ENCODE data around the gene SPAG16.

The SPAG16 gene

DNA sequence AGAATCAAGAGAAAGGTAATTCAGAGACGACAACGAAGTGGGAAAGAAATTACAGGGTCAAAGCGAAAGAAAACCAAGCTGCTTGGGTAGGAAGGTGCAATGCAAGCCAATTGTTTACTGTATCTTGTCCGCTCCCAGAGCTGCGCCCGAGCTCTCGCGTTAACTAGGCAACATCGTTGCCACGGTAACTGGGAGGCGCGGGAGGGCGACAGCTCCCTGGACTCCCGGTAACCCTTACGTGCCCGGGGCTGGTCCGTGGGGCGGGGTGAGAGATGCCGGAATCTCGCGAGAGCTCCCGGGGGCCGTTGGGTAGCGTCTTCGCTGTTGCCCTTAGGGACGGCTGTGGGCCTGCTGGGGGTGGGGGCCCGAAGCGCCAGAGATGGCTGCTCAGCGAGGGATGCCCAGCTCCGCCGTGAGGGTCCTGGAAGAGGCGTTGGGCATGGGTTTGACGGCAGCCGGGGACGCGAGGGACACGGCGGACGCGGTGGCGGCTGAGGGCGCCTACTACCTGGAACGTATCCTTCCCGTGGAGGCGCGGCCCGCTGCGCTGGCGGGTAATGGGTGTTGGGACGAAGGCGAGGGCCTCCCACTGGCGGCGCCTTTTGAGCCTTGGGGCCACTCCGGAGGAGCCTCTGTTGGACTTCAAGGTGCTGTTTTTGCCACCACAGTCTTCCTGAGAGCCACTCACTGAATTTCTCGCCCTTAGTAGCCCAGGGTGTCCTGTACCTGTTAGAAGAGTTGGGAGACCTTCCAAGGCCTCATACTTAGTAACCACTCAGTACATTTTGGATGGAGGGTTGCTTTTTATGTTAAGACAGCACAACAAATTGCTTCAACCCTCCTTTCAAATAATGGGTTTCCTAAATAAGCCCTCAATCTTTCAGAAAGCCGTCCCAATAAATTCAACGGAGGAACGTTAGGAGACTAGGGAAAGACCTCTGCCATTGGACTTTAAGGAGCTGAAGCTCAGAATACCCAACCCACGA, at the start of gene SPAG16:
TSS of gene SPAG16 (plus strand) at position 360 of the 986 bp plus-strand sequence.
- Histone ChIP-seq H3K4me1 (ENCODE audit: control insufficient read depth, insufficient read depth, low read length) (peaks cover 60% of the 10 kb centered on the region), H3K36me3 (ENCODE audit: control insufficient read depth, insufficient read depth, low read length, severe bottlenecking) (no peaks in the 10 kb centered on the region), H3K9me3 (ENCODE audit: control insufficient read depth, low read length) (no peaks in the 10 kb centered on the region), H3K9ac (ENCODE audit: low read length) (peak within 1 kb of the TSS; percentile 91), H3K4me3 (ENCODE audit: low read length) (peak within 1 kb of the TSS; percentile 92), H3K27me3 (replicated peaks; ENCODE audit: control insufficient read depth, insufficient read depth, low read length) (no peaks in the 10 kb centered on the region)
- peak; percentile 100 for DNase-seq (ENCODE audit: low read depth)

DNA sequence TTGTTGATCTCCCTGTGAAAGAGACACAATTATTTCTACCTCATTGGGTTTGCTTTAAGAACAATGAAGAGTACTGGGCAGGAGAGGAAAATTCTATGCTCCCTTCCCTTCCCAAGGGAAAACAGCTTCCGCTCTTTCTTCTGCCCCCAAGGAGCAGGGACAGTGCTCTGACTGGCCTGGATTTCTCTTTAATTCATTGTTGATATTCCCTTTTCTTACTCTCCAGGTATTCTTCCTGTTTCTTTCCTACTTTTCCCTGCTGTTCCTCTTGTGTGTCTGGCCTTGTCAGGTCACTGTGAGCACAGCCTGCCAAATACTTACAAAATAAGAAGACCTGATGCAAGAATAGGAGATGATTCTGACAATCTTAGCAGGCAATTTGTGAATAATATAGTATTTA, 49.6 kb upstream of the SPAG16 start:
- Histone ChIP-seq H3K36me3 (ENCODE audit: control insufficient read depth, insufficient read depth, low read length, severe bottlenecking) (no peaks in the 10 kb centered on the region), H3K9me3 (ENCODE audit: control insufficient read depth, low read length) (no peaks in the 10 kb centered on the region), H3K9ac (ENCODE audit: low read length) (no peak overlapping the region), H3K4me3 (ENCODE audit: low read length) (no peak overlapping the region), H3K4me1 (ENCODE audit: control insufficient read depth, insufficient read depth, low read length) (peaks cover 58% of the 10 kb centered on the region), H3K27me3 (replicated peaks; ENCODE audit: control insufficient read depth, insufficient read depth, low read length) (no peaks in the 10 kb centered on the region)
- peak; percentile 46 for DNase-seq (ENCODE audit: low read depth)

DNA sequence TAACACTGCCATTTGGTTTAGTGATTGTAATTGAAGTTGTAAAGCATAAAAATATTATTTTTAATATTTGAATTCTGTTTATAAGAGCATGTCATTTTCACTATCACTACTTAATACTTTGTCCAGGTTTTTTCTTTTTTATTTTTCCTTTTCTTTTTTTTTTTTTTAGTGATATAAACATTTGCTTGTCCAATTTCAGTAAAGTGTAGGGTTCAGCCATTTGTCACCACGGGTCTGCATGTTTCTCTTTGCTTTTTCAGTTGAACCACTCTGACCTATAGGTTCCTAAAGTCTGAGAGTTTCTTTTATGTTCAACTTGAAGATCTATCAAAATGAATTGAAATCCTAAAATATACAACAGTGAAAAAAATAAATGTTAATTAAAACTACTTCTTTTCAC, 48.5 kb upstream of the SPAG16 start:
- DNase-seq (ENCODE audit: low read depth) = no peak
- Histone ChIP-seq H3K4me3 (ENCODE audit: low read length) (no peak overlapping the region), H3K9me3 (ENCODE audit: control insufficient read depth, low read length) (no peaks in the 10 kb centered on the region), H3K4me1 (ENCODE audit: control insufficient read depth, insufficient read depth, low read length) (peaks cover 54% of the 10 kb centered on the region), H3K27me3 (replicated peaks; ENCODE audit: control insufficient read depth, insufficient read depth, low read length) (no peaks in the 10 kb centered on the region), H3K9ac (ENCODE audit: low read length) (no peak overlapping the region), H3K36me3 (ENCODE audit: control insufficient read depth, insufficient read depth, low read length, severe bottlenecking) (no peaks in the 10 kb centered on the region)

DNA sequence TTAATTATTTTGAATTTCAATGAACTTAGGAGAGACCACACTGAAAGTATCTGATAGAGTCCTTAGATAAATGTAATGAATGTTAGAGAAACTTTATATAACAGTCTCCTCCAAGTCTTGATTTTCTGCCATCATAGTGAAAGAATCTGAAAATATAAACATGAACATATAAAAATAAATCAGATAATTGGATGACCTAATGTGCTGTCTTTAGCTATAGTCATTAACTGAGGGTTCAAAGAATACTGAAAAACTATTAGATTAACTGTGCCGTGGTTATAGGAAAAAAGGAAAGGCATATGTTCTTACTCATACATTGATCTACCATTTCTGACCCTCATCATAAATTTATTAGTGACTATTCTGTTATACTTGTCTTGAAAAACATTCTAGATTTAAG, 47.0 kb upstream of the SPAG16 start:
- no peaks in the 10 kb centered on the region for H3K27me3 ChIP-seq (replicated peaks; ENCODE audit: control insufficient read depth, insufficient read depth, low read length)
- H3K4me1 ChIP-seq (ENCODE audit: control insufficient read depth, insufficient read depth, low read length) = peaks cover 54% of the 10 kb centered on the region
- H3K9me3 ChIP-seq (ENCODE audit: control insufficient read depth, low read length) = no peaks in the 10 kb centered on the region
- H3K36me3 ChIP-seq (ENCODE audit: control insufficient read depth, insufficient read depth, low read length, severe bottlenecking) = no peaks in the 10 kb centered on the region
- H3K4me3 ChIP-seq (ENCODE audit: low read length) = peak overlapping the region; percentile 73
- peak; percentile 24 for DNase-seq (ENCODE audit: low read depth)
- peak overlapping the region; percentile 79 for H3K9ac ChIP-seq (ENCODE audit: low read length)

DNA sequence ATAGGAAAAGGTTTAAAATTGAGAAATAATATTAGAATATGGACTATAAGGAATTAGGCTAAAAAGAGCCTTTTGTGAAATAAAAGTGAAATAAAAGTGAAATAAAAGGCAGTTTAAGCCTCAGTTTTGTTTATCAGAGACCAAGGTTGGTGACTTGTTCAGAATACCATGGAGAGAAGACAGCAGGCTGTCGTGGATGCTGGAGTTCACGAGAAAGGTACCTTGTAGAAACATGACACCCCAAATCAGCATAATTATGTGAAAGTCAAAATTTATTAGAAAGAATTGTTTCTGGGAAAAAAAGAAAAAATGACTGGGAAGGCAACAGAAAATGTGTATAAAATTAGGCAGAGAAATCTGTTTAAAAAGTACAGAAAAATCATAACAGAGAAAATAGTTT, 46.5 kb upstream of the SPAG16 start:
- Histone ChIP-seq H3K9ac (ENCODE audit: low read length) (peak overlapping the region; percentile 79), H3K9me3 (ENCODE audit: control insufficient read depth, low read length) (no peaks in the 10 kb centered on the region), H3K27me3 (replicated peaks; ENCODE audit: control insufficient read depth, insufficient read depth, low read length) (no peaks in the 10 kb centered on the region), H3K36me3 (ENCODE audit: control insufficient read depth, insufficient read depth, low read length, severe bottlenecking) (no peaks in the 10 kb centered on the region), H3K4me1 (ENCODE audit: control insufficient read depth, insufficient read depth, low read length) (peaks cover 48% of the 10 kb centered on the region), H3K4me3 (ENCODE audit: low read length) (peak overlapping the region; percentile 73)
- DNase-seq (ENCODE audit: low read depth) = peak; percentile 27

DNA sequence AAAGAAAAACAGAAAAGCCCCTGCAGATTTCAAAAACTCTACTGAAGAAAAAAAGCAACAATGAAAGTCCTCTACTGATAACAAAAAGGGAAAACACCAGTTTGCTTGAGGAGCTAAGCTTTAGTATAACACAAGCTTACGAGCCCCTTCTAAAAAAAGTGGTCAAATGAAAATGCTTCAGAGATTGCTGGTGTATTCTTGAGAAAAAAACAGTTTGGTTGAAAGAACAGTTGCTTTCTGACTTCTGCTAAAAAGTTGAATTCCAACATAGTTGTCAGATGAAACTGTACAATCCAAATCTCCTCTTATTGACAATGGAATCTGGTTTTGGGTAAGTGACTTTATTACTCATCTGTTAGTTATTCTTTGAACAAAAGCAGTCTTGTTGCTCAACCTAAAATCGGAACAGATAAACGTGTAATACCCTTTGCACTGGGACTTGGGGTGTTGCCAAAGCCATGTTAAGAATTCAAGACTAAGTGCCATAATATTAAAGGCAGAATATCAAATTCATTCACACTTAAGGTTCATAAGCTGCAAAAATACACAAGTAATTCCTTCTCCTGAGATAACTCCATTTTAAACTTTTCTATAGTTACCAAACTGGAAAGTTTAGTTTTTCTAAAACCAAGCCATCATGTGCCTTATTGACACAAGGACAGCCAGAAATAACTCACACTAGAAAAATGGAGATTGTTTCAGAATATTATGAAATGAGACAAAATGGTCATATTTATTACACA, 45.3 kb upstream of the SPAG16 start:
- peak overlapping the region; percentile 73 for H3K4me3 ChIP-seq (ENCODE audit: low read length)
- H3K27me3 ChIP-seq (replicated peaks; ENCODE audit: control insufficient read depth, insufficient read depth, low read length) = no peaks in the 10 kb centered on the region
- no peaks in the 10 kb centered on the region for H3K36me3 ChIP-seq (ENCODE audit: control insufficient read depth, insufficient read depth, low read length, severe bottlenecking)
- H3K4me1 ChIP-seq (ENCODE audit: control insufficient read depth, insufficient read depth, low read length) = peaks cover 37% of the 10 kb centered on the region
- peak; percentile 91 for DNase-seq (ENCODE audit: low read depth)
- H3K9ac ChIP-seq (ENCODE audit: low read length) = peak overlapping the region; percentile 79
- H3K9me3 ChIP-seq (ENCODE audit: control insufficient read depth, low read length) = no peaks in the 10 kb centered on the region

DNA sequence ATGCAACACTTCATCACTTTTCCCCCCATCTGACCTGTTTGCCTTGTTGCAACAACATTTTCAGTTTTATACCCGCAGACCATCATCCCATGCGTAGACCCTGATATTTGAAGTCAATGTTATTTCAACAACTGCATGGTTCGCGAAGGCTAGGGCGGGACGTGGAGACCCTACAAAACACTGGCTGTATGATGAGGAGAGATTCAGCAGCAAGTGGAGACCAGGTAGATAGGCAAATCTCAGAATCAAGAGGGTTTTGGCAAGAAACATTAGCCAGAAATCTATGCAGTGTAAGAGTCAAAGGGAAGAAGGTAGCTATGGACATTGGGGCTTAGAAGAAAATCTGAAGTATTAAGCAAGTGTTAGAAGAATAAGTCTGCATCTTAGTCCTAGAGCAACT, 42.4 kb upstream of the SPAG16 start:
- Histone ChIP-seq H3K27me3 (replicated peaks; ENCODE audit: control insufficient read depth, insufficient read depth, low read length) (no peaks in the 10 kb centered on the region), H3K4me3 (ENCODE audit: low read length) (no peak overlapping the region), H3K4me1 (ENCODE audit: control insufficient read depth, insufficient read depth, low read length) (peaks cover 21% of the 10 kb centered on the region), H3K9ac (ENCODE audit: low read length) (no peak overlapping the region), H3K36me3 (ENCODE audit: control insufficient read depth, insufficient read depth, low read length, severe bottlenecking) (no peaks in the 10 kb centered on the region), H3K9me3 (ENCODE audit: control insufficient read depth, low read length) (no peaks in the 10 kb centered on the region)
- no peak for DNase-seq (ENCODE audit: low read depth)

DNA sequence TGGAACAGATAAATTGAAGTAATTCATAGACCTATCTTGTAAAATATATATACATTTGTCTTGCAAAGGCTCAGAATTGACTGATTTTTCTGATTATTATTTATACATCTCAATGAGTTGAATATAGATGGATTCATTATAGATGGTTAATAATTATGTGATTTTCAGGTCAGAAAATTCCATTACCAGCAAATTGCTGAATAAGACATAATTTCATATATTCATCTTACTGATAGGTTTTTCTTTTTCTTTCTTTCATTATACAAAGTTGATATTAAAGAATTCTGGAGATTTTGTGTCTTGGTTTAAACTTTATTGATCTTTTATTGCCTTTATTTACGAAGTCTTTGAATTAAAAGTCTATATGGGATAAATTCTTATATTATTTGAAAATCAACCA, 41.6 kb upstream of the SPAG16 start:
- Histone ChIP-seq H3K9ac (ENCODE audit: low read length) (no peak overlapping the region), H3K9me3 (ENCODE audit: control insufficient read depth, low read length) (no peaks in the 10 kb centered on the region), H3K4me1 (ENCODE audit: control insufficient read depth, insufficient read depth, low read length) (peaks cover 21% of the 10 kb centered on the region), H3K4me3 (ENCODE audit: low read length) (no peak overlapping the region), H3K36me3 (ENCODE audit: control insufficient read depth, insufficient read depth, low read length, severe bottlenecking) (no peaks in the 10 kb centered on the region), H3K27me3 (replicated peaks; ENCODE audit: control insufficient read depth, insufficient read depth, low read length) (no peaks in the 10 kb centered on the region)
- DNase-seq (ENCODE audit: low read depth) = no peak

DNA sequence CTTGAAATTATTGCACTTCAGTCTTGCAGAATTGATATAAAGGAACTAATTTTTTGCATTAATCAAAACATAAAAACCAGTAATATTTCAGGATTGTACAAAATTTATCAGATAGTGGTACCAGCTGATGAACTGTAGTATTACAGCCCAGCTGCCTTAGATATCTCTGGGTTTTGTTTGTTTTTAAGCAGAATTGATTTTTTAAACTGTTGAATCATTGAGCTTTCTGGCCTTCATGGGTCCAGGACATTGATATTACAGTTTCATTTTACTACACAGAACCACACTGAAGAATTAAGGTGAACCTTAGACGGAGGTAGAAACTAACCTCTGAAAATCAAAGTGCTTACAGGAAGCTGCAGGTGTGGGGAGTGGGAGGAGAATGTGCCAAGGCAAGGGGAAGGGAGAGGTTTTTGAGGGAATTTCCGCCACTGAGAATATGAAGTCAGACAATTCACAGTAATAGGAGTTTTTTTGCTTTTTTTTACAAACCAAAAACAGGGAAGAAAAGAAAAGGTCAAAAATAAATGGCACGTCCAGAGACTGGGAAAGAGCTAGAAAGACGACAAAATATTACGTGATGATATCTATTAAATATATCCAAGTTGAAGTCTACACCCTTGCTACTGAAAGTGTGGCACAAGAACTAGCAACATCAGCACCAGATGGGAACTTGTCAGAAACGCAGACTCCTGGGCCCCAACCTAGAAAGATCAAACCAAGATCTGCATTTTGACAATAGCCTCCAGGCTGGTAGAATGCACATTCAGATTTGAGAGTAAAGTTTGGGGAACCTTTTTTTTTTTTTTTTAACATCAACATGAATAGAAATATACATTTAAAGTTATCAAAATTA, 40.8 kb upstream of the SPAG16 start:
- Histone ChIP-seq H3K9ac (ENCODE audit: low read length) (no peak overlapping the region), H3K4me1 (ENCODE audit: control insufficient read depth, insufficient read depth, low read length) (peaks cover 17% of the 10 kb centered on the region), H3K4me3 (ENCODE audit: low read length) (no peak overlapping the region), H3K27me3 (replicated peaks; ENCODE audit: control insufficient read depth, insufficient read depth, low read length) (no peaks in the 10 kb centered on the region), H3K9me3 (ENCODE audit: control insufficient read depth, low read length) (no peaks in the 10 kb centered on the region), H3K36me3 (ENCODE audit: control insufficient read depth, insufficient read depth, low read length, severe bottlenecking) (no peaks in the 10 kb centered on the region)
- no peak for DNase-seq (ENCODE audit: low read depth)

DNA sequence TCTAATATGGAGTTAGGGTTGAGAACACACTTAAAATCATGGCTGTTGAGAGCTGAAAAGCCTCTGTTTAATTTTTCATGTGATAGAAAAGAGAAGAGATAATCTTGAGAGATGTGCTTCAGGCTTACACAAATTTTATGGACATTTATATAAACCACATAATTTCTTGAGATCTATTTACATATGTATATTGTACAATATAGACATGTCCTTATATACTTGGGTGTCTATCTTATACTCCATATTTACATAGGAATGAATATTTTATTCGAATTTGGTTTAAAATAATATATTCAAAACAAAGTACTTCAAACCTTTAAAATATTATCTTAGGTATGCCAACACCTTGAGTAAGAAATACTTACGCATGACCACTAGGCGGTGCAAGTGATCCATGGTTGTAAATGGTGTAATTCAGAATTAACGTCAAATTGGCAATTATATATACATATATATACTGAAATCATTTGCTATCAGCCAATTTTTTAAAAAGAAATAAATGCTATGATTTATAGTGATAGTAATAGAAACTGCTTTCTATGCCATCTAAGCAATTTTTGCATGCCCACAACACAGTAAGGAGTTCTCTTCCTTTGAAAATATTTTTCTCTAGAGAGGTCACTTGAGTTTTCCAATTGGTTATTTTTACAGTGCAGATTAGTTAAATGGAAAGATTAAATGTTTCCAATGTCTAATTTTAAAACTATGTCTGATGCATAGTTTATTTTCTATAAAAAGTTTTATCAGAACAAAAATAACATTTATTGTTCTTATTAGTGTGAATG, 37.6 kb upstream of the SPAG16 start:
- peaks cover 10% of the 10 kb centered on the region for H3K4me1 ChIP-seq (ENCODE audit: control insufficient read depth, insufficient read depth, low read length)
- no peaks in the 10 kb centered on the region for H3K36me3 ChIP-seq (ENCODE audit: control insufficient read depth, insufficient read depth, low read length, severe bottlenecking)
- peak; percentile 80 for DNase-seq (ENCODE audit: low read depth)
- H3K27me3 ChIP-seq (replicated peaks; ENCODE audit: control insufficient read depth, insufficient read depth, low read length) = no peaks in the 10 kb centered on the region
- H3K9ac ChIP-seq (ENCODE audit: low read length) = no peak overlapping the region
- no peaks in the 10 kb centered on the region for H3K9me3 ChIP-seq (ENCODE audit: control insufficient read depth, low read length)
- H3K4me3 ChIP-seq (ENCODE audit: low read length) = no peak overlapping the region

All from adipocyte (in vitro differentiated cells).